Ascending aorta (tissue), 2 donors: ENCODE results near the gene RREB1. TPM values are rescaled to one million over a fixed set of nuclear protein-coding genes. Genes with fewer than 3 reads are reported as not detected.
A peak's percentile ranks its signal among the peaks of the same experiment; 100 is the strongest.

ENCODE experiments used
- DNase-seq, 2 donors: peaks; one replicate each; pipeline ENCODE4 v3.0.0-alpha.2; 2019; ENCODE audit warnings: low spot score in 2 of 2
- H3K27ac ChIP-seq, 2 donors: fragments of 200-600 bp; sonication (generic); one replicate each; pipeline ENCODE4 v1.5.1; 2016 to 2017; ENCODE audit warnings: mild to moderate bottlenecking in 1 of 2
- H3K27me3 ChIP-seq: fragments of 200-600 bp; sonication (generic); one replicate; pipeline ENCODE4 v1.5.1; 2017
- H3K36me3 ChIP-seq, 2 donors: fragments of 200-600 bp; sonication (generic); one replicate each; pipeline ENCODE4 v1.5.1; 2016
- H3K4me1 ChIP-seq, 2 donors: fragments of 200-600 bp; sonication (generic); one replicate each; pipeline ENCODE4 v1.5.1; 2016 to 2017; ENCODE audit warnings: mild to moderate bottlenecking in 1 of 2
- H3K4me3 ChIP-seq, 2 donors: fragments of 200-600 bp; sonication (generic); one replicate each; pipeline ENCODE4 v1.5.1; 2016 to 2017; ENCODE audit warnings: mild to moderate bottlenecking in 1 of 2
- H3K9me3 ChIP-seq, 2 donors: fragments of 200-600 bp; sonication (generic); one replicate each; pipeline ENCODE4 v1.5.1; 2016
- CTCF ChIP-seq, 3 experiments: fragments of 200-600 bp in 2 of 3; fragments of 450-650 bp in 1 of 3; sonication (generic) in 2 of 3; IDR thresholded peaks; one replicate each; pipeline ENCODE4 v1.5.1; 2016 to 2019; ENCODE audit warnings: antibody characterized with exemption in 3 of 3, mild to moderate bottlenecking in 1 of 3, moderate library complexity in 1 of 3
- intact Hi-C: fragments of 100-400 bp; cut with DNase I; formaldehyde crosslinking; loops from one replicate; pipeline ENCODE4 v1.15.1; 2023
- total RNA-seq: library from RNA; depleted of rRNA; stranded (reverse); fragments of >200 nt; gene quantifications from one replicate; pipeline ENCODE4 v1.1.0, GENCODE V29; 2016

The RREB1 gene
- total RNA-seq, 1 donor from 2014 or later, result 48.9 TPM

DNA sequence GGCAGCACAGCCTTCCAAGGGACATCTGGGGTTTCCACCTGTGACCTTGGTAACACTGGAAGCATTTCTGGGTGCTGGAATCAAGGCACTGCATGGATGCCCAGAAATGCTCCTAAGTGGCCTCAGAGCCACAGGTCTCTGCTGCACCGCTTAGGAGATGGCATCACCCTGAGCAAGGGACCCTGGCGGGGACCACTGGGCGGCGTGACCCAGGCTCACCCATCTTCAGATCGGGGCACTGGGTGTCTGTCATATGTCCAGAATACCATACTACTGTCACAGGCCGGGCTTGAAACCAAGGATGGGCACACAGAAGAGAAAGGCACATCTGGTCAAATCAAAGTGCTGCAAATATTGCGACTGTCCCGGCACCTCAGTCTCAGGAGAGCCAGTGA lies 159.3 kb downstream of the RREB1 start:
- no peaks in the 10 kb centered on the region for H3K27me3 ChIP-seq
- peaks cover 0 to 3% of the 10 kb centered on the region in 2 donors for H3K4me1 ChIP-seq
- no peak for TF ChIP-seq CTCF (IDR thresholded peaks at IDR 0.05)
- no peak overlapping the region for H3K27ac ChIP-seq
- DNase-seq, result no peak
- H3K36me3 ChIP-seq, result no peaks in the 10 kb centered on the region
- intact Hi-C loops, result loop anchor here (10.0 kb wide), 1 partner anchor 798 kb away; the partner anchor contains the start of gene BLOC1S5
- H3K4me3 ChIP-seq, result no peak overlapping the region
- no peaks in the 10 kb centered on the region for H3K9me3 ChIP-seq

GRCh38 chr6:7267466-7268091 lies 159.8 kb downstream of the RREB1 start:
- no peak for TF ChIP-seq CTCF (IDR thresholded peaks at IDR 0.05)
- H3K9me3 ChIP-seq, result no peaks in the 10 kb centered on the region
- intact Hi-C loops, result loop anchor here (10.0 kb wide), 1 partner anchor 797 kb away; the partner anchor contains the start of gene BLOC1S5
- H3K27me3 ChIP-seq, result no peaks in the 10 kb centered on the region
- no peak overlapping the region for H3K27ac ChIP-seq
- H3K36me3 ChIP-seq, result no peaks in the 10 kb centered on the region
- H3K4me3 ChIP-seq, result no peak overlapping the region
- H3K4me1 ChIP-seq, result peaks cover 0 to 3% of the 10 kb centered on the region in 2 donors
- peak in 1 of 2 donors; percentile 77 for DNase-seq

DNA sequence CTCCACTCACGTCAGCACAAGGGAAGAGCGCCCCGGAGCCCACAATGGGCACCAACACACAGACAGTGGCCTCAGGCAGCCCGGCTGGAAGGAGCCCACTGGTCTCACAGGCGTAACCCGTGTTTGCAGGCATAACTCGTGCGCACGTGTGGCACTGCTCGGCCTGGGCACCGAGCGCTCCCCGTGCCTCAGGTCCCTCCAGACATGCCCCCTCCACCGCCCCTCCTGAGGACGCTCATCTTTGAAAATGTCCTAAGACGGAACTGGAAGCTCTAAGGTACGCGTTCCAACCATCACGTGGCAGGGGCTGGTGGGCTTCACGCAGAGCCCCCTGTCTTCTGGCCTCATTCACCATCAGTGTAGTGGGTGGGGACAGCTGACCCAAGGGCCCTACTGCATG lies 160.6 kb downstream of the RREB1 start:
- Histone ChIP-seq H3K27ac (no peak overlapping the region), H3K9me3 (no peaks in the 10 kb centered on the region), H3K4me1 (peaks cover 0 to 3% of the 10 kb centered on the region in 2 donors), H3K36me3 (no peaks in the 10 kb centered on the region), H3K4me3 (no peak overlapping the region), H3K27me3 (no peaks in the 10 kb centered on the region)
- intact Hi-C loops, result loop anchor here (10.0 kb wide), 1 partner anchor 796 kb away; the partner anchor contains the start of gene BLOC1S5
- TF ChIP-seq CTCF (IDR thresholded peaks at IDR 0.05), result no peak
- DNase-seq, result no peak

GRCh38 chr6:7268816-7269555 lies 161.2 kb downstream of the RREB1 start:
- Histone ChIP-seq H3K4me1 (peaks cover 0 to 3% of the 10 kb centered on the region in 2 donors), H3K36me3 (no peaks in the 10 kb centered on the region), H3K27ac (no peak overlapping the region), H3K27me3 (no peaks in the 10 kb centered on the region), H3K9me3 (no peaks in the 10 kb centered on the region), H3K4me3 (no peak overlapping the region)
- no peak for TF ChIP-seq CTCF (IDR thresholded peaks at IDR 0.05)
- DNase-seq, result no peak
- intact Hi-C loops, result loop anchor here (10.0 kb wide), 1 partner anchor 796 kb away; the partner anchor contains the start of gene BLOC1S5

DNA sequence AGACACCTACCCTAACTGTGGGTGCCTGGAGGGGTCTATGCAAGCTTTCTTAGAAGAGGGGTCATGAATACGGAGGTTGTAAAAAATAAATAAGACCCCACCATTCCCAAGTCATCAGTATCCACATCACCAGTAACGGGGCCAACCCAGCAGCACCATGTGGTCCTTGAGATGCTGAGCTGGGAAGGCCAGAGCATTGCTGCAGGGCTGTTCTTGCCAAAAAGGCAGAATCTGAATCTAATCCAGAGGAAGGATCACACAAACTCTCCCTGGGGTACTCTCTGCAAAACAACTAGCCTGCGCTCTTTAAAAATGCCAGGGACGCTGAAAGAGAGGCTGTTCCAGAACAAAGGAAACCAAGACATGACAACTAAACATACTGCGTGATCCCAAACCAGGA lies 162.1 kb downstream of the RREB1 start:
- H3K36me3 ChIP-seq, result no peaks in the 10 kb centered on the region
- intact Hi-C loops, result loop anchor here (10.0 kb wide), 1 partner anchor 795 kb away; the partner anchor contains the start of gene BLOC1S5

More for the DNA sequence above, 162.1 kb downstream of the RREB1 start:
- Histone ChIP-seq H3K4me1 (peaks cover 0 to 3% of the 10 kb centered on the region in 2 donors), H3K9me3 (no peaks in the 10 kb centered on the region), H3K4me3 (no peak overlapping the region), H3K27ac (no peak overlapping the region), H3K27me3 (no peaks in the 10 kb centered on the region)
- TF ChIP-seq CTCF (IDR thresholded peaks at IDR 0.05), result no peak
- no peak for DNase-seq
